ENCODE data around the gene SCNN1A. TPM values are rescaled to one million over a fixed set of nuclear protein-coding genes. Genes with fewer than 3 reads are reported as not detected.
"Not testable (repeated sequence)": the region's sequence is repeated elsewhere in the genome, so short reads cannot be mapped to it uniquely, and the experiment has no call there.

The SCNN1A gene
- total RNA-seq, 4 donors from 2014 or later, result 1.9 to 29.0 (median 15.7) TPM

DNA sequence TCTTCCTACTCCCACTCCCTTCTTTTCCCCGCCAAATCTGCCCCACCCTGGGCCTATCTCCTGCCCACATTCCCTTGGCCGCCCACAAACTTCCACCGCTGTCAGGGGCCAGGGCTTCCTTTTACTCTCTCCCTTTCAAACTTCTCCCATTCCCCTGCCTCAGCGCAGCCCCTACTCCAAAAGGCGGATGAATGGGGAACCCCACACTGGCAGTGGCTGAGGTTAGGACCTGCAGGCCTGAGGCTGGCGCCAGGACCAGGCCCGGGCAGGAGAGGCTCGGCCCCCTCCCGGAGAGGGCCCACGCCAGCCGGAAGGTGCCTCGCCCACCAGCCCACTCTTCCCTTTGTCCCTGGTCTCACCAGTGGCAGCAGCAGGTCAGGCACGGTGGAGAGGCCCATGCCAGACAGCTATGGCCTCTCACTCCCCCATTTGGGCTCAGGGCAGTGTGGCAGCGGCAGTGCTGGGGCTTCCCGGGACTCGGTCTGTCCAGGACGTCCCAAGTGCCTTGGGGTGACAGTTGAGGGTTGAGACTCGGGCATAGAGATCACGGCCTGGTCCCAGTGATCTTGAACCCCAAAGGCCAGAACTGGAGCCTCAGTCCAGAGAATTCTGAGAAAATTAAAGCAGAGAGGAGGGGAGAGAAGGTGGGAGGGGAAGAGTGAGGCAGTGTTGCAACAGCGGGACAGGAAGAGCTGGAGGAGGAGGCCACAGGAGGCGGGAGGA lies 33.8 kb downstream of the SCNN1A start, which contains the start of gene TNFRSF1A:
TSS of gene TNFRSF1A (minus strand) at position 660 of the 723 bp plus-strand sequence. CDS start at position 398, 262 bp downstream.
- ATAC-seq (ENCODE audit: low FRiP score) (peak; percentile 42), DNase-seq (ENCODE audit: low spot score) (no peak)
- TF ChIP-seq, protein P1, sequence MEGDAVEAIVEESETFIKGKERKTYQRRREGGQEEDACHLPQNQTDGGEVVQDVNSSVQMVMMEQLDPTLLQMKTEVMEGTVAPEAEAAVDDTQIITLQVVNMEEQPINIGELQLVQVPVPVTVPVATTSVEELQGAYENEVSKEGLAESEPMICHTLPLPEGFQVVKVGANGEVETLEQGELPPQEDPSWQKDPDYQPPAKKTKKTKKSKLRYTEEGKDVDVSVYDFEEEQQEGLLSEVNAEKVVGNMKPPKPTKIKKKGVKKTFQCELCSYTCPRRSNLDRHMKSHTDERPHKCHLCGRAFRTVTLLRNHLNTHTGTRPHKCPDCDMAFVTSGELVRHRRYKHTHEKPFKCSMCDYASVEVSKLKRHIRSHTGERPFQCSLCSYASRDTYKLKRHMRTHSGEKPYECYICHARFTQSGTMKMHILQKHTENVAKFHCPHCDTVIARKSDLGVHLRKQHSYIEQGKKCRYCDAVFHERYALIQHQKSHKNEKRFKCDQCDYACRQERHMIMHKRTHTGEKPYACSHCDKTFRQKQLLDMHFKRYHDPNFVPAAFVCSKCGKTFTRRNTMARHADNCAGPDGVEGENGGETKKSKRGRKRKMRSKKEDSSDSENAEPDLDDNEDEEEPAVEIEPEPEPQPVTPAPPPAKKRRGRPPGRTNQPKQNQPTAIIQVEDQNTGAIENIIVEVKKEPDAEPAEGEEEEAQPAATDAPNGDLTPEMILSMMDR (IDR thresholded peaks at IDR 0.05), result no peak

DNA sequence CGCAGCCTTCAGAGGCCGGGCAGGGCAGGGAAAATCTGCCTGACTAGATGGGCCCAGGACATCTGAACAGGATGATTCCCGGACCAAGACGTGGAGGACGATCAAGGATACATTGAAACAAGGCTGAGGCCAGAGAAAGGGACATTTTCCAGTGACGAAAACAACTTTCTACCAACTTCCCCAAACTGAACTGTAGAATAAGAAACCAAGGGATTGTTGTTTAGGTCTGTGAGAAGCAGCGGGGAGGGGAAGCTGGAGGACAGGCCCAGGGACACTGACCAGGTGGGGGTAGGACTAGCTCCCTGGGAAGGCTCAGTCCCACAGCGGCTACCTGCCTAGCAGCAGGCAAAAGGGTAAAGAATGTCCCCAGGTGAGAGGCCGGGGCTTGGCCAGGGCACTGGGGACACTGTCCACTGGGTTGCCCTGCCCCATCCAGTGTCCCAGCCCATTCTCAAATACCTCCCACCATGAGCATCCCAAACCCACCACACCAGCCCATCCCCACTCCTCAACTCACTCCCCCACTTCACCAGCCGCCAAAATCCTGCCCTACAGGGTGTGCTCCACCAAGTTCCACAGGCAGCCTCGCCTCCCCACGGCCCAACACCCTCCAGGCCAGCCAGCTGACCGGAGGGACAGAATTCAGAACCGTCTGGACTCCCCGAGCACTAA lies 34.5 kb downstream of the SCNN1A start:
- no peak for DNase-seq (ENCODE audit: low spot score)
- no peak for ATAC-seq (ENCODE audit: low FRiP score)
- TF ChIP-seq, protein P1 (IDR thresholded peaks at IDR 0.05), result no peak

- DNase-seq (ENCODE audit: low spot score) (no peak), ATAC-seq (ENCODE audit: low FRiP score) (no peak)
- TF ChIP-seq, protein P1 (IDR thresholded peaks at IDR 0.05), result no peak
Observed at GRCh38 chr12:6340032-6340638, 35.2 kb downstream of the SCNN1A start.

DNA sequence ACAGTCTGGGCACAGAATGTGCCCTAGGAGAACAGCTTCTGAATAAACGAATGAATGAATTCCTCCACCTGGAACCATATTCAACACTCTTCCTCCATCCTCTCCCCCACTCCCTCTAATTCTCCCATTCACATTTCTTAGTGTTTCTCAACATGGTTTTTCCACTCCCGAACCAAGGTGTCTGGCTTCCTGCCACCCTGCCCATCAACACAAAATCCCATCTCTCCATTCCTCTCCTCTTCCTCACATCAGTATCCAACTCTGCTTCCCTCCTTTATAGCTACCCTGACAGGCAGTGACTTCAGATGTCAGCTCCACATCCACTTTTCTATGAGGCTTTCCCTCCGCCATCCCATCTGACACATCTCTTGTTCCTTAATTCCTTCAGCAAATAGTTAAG lies 36.4 kb downstream of the SCNN1A start:
- TF ChIP-seq, protein P1 (IDR thresholded peaks at IDR 0.05), result no peak
- no peak for ATAC-seq (ENCODE audit: low FRiP score)
- DNase-seq (ENCODE audit: low spot score), result no peak

DNA sequence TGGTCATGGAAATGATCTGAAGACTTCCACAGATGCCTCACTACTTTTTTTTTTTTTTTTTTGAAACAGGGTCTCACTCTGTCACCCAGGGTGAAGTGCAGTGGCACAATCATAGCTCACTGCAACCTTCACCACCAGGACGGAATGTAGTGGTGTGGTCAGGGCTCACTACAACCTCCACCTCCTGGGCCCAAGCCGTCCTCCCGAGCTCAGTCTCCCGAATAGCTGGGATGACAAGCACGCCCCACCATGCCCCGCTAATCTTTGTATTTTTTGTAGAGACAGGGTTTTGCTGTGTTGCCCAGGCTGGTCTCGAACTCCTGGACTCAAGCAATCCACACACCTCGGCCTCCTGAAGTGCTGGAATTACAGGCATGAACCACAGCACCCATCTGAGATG lies 36.8 kb downstream of the SCNN1A start:
- ATAC-seq (ENCODE audit: low FRiP score); DNase-seq (ENCODE audit: low spot score): not testable (repeated sequence)

GRCh38 chr12:6337958-6338433 lies 37.4 kb downstream of the SCNN1A start:
- DNase-seq (ENCODE audit: low spot score), result peak; percentile 50
- TF ChIP-seq, protein P1 (IDR thresholded peaks at IDR 0.05), result no peak

More at GRCh38 chr12:6337958-6338433, 37.4 kb downstream of the SCNN1A start:
- ATAC-seq (ENCODE audit: low FRiP score), result peak; percentile 8
